ENCODE measurements around the gene ZDHHC4. TPM values are rescaled to one million over a fixed set of nuclear protein-coding genes. Genes with fewer than 3 reads are reported as not detected.

Gene ZDHHC4
- total and polyA plus RNA-seq, 4 donors = 44.1 to 79.6 (median 51.8) TPM

DNA sequence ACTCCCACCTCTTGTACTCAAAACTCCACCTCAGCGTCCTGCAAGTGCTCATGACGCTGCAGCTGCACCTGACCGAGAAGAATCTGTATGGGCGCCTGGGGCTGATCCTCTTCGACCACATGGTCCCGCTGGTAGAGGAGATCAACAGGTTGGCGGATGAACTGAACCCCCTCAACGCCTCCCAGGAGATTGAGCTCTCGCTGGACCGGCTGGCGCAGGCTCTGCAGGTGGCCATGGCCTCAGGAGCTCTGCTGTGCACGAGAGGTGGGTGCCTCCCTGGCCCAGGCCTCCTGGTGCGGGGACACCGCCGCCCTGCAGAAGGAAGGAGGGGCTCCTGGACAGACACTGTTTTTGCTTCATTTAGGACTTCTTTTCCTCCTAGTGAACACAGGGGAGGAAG lies 22.8 kb downstream of the ZDHHC4 start:
- DNase-seq (no peak), ATAC-seq (ENCODE audit: insufficient read depth, low FRiP score) (no peak)
- Histone ChIP-seq H3K4me3 (no peak overlapping the region), H3K27me3 (ENCODE audit: control insufficient read depth in 3 of 3, insufficient read depth in 3 of 3, low read length in 2 of 3) (no peaks in the 10 kb centered on the region), H3K9ac (ENCODE audit: insufficient read depth in 1 of 2, low read length in 2 of 2) (no peak overlapping the region), H3K36me3 (ENCODE audit: control insufficient read depth in 4 of 4, insufficient read depth in 4 of 4, low read length in 4 of 4) (peaks cover 23 to 55% (median 35%) of the 10 kb centered on the region in 4 donors), H3K4me1 (ENCODE audit: control insufficient read depth in 5 of 5, insufficient read depth in 5 of 5, low read length in 5 of 5) (no peaks in the 10 kb centered on the region), H3K27ac (ENCODE audit: low read depth in 1 of 2, low read length in 1 of 2) (no peak overlapping the region), H3K9me3 (ENCODE audit: control insufficient read depth in 4 of 4, insufficient read depth in 3 of 4, low read length in 3 of 4) (no peaks in the 10 kb centered on the region)
- TF ChIP-seq, protein P1, sequence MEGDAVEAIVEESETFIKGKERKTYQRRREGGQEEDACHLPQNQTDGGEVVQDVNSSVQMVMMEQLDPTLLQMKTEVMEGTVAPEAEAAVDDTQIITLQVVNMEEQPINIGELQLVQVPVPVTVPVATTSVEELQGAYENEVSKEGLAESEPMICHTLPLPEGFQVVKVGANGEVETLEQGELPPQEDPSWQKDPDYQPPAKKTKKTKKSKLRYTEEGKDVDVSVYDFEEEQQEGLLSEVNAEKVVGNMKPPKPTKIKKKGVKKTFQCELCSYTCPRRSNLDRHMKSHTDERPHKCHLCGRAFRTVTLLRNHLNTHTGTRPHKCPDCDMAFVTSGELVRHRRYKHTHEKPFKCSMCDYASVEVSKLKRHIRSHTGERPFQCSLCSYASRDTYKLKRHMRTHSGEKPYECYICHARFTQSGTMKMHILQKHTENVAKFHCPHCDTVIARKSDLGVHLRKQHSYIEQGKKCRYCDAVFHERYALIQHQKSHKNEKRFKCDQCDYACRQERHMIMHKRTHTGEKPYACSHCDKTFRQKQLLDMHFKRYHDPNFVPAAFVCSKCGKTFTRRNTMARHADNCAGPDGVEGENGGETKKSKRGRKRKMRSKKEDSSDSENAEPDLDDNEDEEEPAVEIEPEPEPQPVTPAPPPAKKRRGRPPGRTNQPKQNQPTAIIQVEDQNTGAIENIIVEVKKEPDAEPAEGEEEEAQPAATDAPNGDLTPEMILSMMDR (IDR thresholded peaks at IDR 0.05; ENCODE audit: control extremely low read depth, extremely low read depth) = no peak
- 92 to 95% methylated on average over 15 of the region's 15 CpGs for WGBS, 2 donors

DNA sequence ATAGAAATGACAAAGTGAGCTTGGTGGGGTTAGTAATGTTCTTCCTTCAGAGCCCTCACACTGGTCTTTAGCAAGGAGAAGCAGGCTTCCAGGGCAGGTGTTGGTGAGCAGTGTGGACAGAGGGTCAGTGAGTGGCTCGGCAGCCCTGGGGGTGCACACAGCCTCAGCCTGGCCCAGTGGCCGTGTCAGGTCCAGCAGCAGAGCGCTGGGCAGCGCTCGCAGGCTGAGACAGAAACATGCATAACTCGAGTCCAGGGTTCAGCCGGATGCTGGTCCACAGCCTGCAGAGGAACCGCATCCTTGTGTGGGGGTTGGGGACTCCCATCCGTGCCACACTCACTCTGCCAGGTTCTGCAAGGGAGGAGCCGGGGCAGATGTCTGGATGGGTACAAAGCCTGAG lies 27.2 kb downstream of the ZDHHC4 start:
- no peak for DNase-seq
- H3K9me3 ChIP-seq (ENCODE audit: control insufficient read depth in 4 of 4, insufficient read depth in 3 of 4, low read length in 3 of 4) = no peaks in the 10 kb centered on the region
- TF ChIP-seq, protein P1 (IDR thresholded peaks at IDR 0.05; ENCODE audit: control extremely low read depth, extremely low read depth) = no peak
- 93 to 95% methylated on average over 10 of the region's 10 CpGs for WGBS, 2 donors
- no peaks in the 10 kb centered on the region for H3K4me1 ChIP-seq (ENCODE audit: control insufficient read depth in 5 of 5, insufficient read depth in 5 of 5, low read length in 5 of 5)
- no peak overlapping the region for H3K9ac ChIP-seq (ENCODE audit: insufficient read depth in 1 of 2, low read length in 2 of 2)
- peaks cover 11 to 47% (median 17%) of the 10 kb centered on the region in 4 donors for H3K36me3 ChIP-seq (ENCODE audit: control insufficient read depth in 4 of 4, insufficient read depth in 4 of 4, low read length in 4 of 4)
- no peak overlapping the region for H3K4me3 ChIP-seq
- no peaks in the 10 kb centered on the region for H3K27me3 ChIP-seq (ENCODE audit: control insufficient read depth in 3 of 3, insufficient read depth in 3 of 3, low read length in 2 of 3)
- no peak overlapping the region for H3K27ac ChIP-seq (ENCODE audit: low read depth in 1 of 2, low read length in 1 of 2)
- no peak for ATAC-seq (ENCODE audit: insufficient read depth, low FRiP score)

- H3K9me3 ChIP-seq (ENCODE audit: control insufficient read depth in 4 of 4, insufficient read depth in 3 of 4, low read length in 3 of 4) = no peaks in the 10 kb centered on the region
- no peak overlapping the region for H3K4me3 ChIP-seq
- no peaks in the 10 kb centered on the region for H3K4me1 ChIP-seq (ENCODE audit: control insufficient read depth in 5 of 5, insufficient read depth in 5 of 5, low read length in 5 of 5)
- no peak overlapping the region for H3K27ac ChIP-seq (ENCODE audit: low read depth in 1 of 2, low read length in 1 of 2)
- WGBS, 2 donors = 93 to 94% methylated on average over 28 to 36 of the region's 36 CpGs
- peaks cover 10 to 38% (median 12%) of the 10 kb centered on the region in 4 donors for H3K36me3 ChIP-seq (ENCODE audit: control insufficient read depth in 4 of 4, insufficient read depth in 4 of 4, low read length in 4 of 4)
- H3K9ac ChIP-seq (ENCODE audit: insufficient read depth in 1 of 2, low read length in 2 of 2) = no peak overlapping the region
- no peak for ATAC-seq (ENCODE audit: insufficient read depth, low FRiP score)
- TF ChIP-seq, protein P1 (IDR thresholded peaks at IDR 0.05; ENCODE audit: control extremely low read depth, extremely low read depth) = no peak
- no peak for DNase-seq
- H3K27me3 ChIP-seq (ENCODE audit: control insufficient read depth in 3 of 3, insufficient read depth in 3 of 3, low read length in 2 of 3) = no peaks in the 10 kb centered on the region
Observed at GRCh38 chr7:6606866-6607583, 29.8 kb downstream of the ZDHHC4 start.
